HUES64 (cell line): ENCODE measurements around the gene HNRNPAB.
"Not testable (repeated sequence)": the region's sequence is repeated elsewhere in the genome, so short reads cannot be mapped to it uniquely, and the experiment has no call there.

Experiments
- H3K27ac ChIP-seq: 2 replicates; pipeline ENCODE4 v1.7.0; 2013; ENCODE audit warnings: low read depth, low read length, inconsistent platforms
- H3K27me3 ChIP-seq: 2 replicates; pipeline ENCODE4 v1.6.1; 2013; ENCODE audit warnings: mild to moderate bottlenecking, low read length; ENCODE audit not compliant: insufficient read depth
- H3K36me3 ChIP-seq: 2 replicates; pipeline ENCODE4 v1.6.1; 2013; ENCODE audit warnings: mild to moderate bottlenecking, low read length; ENCODE audit not compliant: insufficient read depth
- H3K4me1 ChIP-seq: 2 replicates; pipeline ENCODE4 v1.6.1; 2013; ENCODE audit warnings: mild to moderate bottlenecking, low read length, moderate library complexity; ENCODE audit not compliant: insufficient read depth
- H3K4me3 ChIP-seq: 2 replicates; pipeline ENCODE4 v1.5.1; 2013; ENCODE audit warnings: mild to moderate bottlenecking, low read length, moderate library complexity
- H3K9ac ChIP-seq: 2 replicates; pipeline ENCODE4 v1.6.1; 2013; ENCODE audit warnings: mild to moderate bottlenecking, low read depth, low read length
- H3K9me3 ChIP-seq: 2 replicates; pipeline ENCODE4 v1.6.1; 2013; ENCODE audit warnings: low read depth, low read length; ENCODE audit not compliant: insufficient read depth
- WGBS: fragments of 150-250, 120-280 bp; methylation state at CpG from one replicate; pipeline ENCODE4 v1.1.7; 2013; ENCODE audit warnings: missing lambda C conversion rate; 5-methylcytosine and 5-hydroxymethylcytosine counted together

The HNRNPAB gene

GRCh38 chr5:178196986-178197385 lies 7.3 kb upstream of the HNRNPAB start:
- H3K27me3 ChIP-seq: peaks cover 6% of the 10 kb centered on the region; the same call in 1 of the 2 replicates
- H3K36me3 ChIP-seq: no peaks in the 10 kb centered on the region
- H3K4me3 ChIP-seq: no peak overlapping the region
- WGBS: 82% methylated on average over 8 of the region's 8 CpGs
- H3K4me1 ChIP-seq: peaks cover 3% of the 10 kb centered on the region; the same call in 1 of the 2 replicates
- no peaks in the 10 kb centered on the region for H3K9me3 ChIP-seq
- no peak overlapping the region for H3K9ac ChIP-seq
- H3K27ac ChIP-seq: no peak overlapping the region

DNA sequence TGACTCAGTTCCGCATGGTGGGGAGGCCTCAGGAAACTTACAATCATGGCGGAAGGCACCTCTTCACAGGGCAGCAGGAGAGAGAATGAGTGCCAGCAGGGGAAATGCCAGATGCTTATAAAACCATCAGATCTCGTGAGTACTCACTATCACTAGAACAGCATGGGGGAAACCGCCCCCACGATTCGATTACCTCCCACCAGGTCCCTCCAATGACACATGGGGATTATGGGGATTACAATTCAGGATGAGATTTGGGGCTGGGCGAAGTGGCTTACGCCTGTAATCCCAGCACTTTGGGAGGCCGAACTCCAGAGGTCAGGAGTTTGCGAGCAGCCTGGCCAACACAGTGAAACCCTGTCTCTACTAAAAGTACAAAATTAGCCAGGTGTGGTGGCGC lies 6.2 kb upstream of the HNRNPAB start:
- not testable (repeated sequence) for H3K9me3 ChIP-seq, H3K27me3 ChIP-seq, H3K9ac ChIP-seq, H3K4me1 ChIP-seq, H3K27ac ChIP-seq, H3K4me3 ChIP-seq, H3K36me3 ChIP-seq
- WGBS: 80% methylated on average over 11 of the region's 11 CpGs

- H3K9ac ChIP-seq: no peak overlapping the region
- 93% methylated on average over 11 of the region's 11 CpGs for WGBS
- no peaks in the 10 kb centered on the region for H3K36me3 ChIP-seq
- H3K27ac ChIP-seq: no peak overlapping the region
- H3K27me3 ChIP-seq: peaks cover 8% of the 10 kb centered on the region; the same call in 1 of the 2 replicates
- H3K9me3 ChIP-seq: no peaks in the 10 kb centered on the region
- peaks cover 3% of the 10 kb centered on the region; the same call in 1 of the 2 replicates for H3K4me1 ChIP-seq
- H3K4me3 ChIP-seq: no peak overlapping the region
Measured at GRCh38 chr5:178198706-178199105, 5.6 kb upstream of the HNRNPAB start.

- 86% methylated on average over 12 of the region's 12 CpGs for WGBS
- no peak overlapping the region for H3K4me3 ChIP-seq
- H3K27ac ChIP-seq: no peak overlapping the region
- H3K4me1 ChIP-seq: peaks cover 3% of the 10 kb centered on the region; the same call in 1 of the 2 replicates
- no peak overlapping the region for H3K9ac ChIP-seq
- no peaks in the 10 kb centered on the region for H3K36me3 ChIP-seq
- peaks cover 8% of the 10 kb centered on the region; the same call in 1 of the 2 replicates for H3K27me3 ChIP-seq
- H3K9me3 ChIP-seq: no peaks in the 10 kb centered on the region
Measured at GRCh38 chr5:178199581-178200434, 4.5 kb upstream of the HNRNPAB start.

DNA sequence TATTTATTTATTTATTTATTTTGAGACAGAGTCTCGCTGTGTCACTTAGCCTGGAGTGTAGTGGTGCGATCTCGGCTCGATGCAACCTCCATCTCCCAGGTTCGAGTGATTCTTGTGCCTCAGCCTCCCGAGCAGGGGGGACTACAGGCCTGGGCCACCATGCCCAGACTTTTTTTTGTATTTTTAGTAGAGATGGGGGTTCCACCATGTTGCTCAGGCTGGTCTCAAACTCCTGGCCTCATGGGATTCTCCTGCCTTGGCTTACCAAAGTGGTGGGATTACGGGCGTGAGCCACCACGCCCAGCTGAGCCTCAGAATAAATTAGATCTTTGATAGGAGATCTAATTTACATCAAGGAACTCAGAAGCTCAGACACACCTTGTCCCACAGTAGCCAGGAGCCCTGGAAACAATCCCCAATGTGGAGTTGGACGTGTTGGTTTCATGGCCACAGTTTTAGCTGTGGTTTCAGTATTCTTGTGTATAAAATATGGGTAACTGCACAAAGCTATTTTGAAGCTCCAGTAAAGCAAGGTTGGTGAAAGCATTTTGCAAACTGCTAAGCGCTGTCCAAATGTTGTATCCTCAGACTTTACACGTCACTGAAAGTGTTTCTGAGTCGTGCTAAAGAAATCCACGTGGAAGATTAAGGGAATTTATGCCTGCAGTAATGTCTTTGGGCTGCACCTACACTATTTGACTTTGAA lies 3.0 kb upstream of the HNRNPAB start:
- H3K9ac ChIP-seq: no peak overlapping the region
- H3K9me3 ChIP-seq: no peaks in the 10 kb centered on the region
- H3K36me3 ChIP-seq: peaks cover 11% of the 10 kb centered on the region
- H3K27ac ChIP-seq: no peak overlapping the region
- no peak overlapping the region for H3K4me3 ChIP-seq
- peaks cover 8% of the 10 kb centered on the region for H3K4me1 ChIP-seq
- peaks cover 8% of the 10 kb centered on the region; the same call in 1 of the 2 replicates for H3K27me3 ChIP-seq
- WGBS: 94% methylated on average over 14 of the region's 14 CpGs

DNA sequence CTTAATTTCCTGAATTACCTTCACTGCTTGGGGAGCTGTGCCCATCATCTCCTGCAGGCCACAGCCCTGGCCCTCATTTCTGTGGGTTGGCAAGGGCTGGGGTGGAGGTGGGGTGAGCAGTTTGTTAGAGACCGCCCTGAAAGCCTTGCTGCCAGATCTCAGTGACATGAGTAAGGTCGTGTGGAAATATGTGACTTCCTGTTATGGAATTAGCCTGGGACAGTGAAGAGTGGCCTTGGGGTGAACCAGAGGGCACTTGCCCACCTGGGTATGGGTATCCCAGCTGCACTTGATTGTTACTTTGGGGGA lies 2.5 kb upstream of the HNRNPAB start:
- Histone ChIP-seq H3K27ac (no peak overlapping the region), H3K36me3 (peaks cover 16% of the 10 kb centered on the region), H3K27me3 (peaks cover 8% of the 10 kb centered on the region; the same call in 1 of the 2 replicates), H3K4me3 (no peak overlapping the region), H3K4me1 (peaks cover 10% of the 10 kb centered on the region), H3K9ac (no peak overlapping the region), H3K9me3 (no peaks in the 10 kb centered on the region)
- 74% methylated on average over 2 of the region's 2 CpGs for WGBS

DNA sequence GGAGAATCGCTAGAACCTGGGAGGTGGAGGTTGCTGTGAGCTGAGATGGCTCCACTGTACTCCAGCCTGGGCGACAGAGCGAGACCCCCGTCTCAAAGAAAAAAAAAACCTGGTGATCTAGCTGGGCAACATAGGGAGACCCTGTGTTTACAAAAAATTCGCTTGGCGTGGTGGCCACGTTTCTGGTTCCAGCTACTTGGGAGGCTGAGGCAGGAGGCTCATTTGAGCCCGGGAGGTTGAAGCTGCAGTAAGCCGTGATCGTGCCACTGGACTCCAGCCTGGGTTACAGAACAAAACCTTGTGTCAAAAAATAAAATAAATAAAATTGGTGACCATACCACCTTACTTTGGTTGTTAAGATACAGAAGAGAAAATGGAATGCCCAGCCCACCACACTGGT lies 1.8 kb upstream of the HNRNPAB start:
- Histone ChIP-seq H3K36me3 (peaks cover 23% of the 10 kb centered on the region), H3K4me3 (no peak overlapping the region), H3K27me3 (peaks cover 8% of the 10 kb centered on the region; the same call in 1 of the 2 replicates), H3K27ac (no peak overlapping the region), H3K4me1 (peaks cover 13% of the 10 kb centered on the region), H3K9me3 (no peaks in the 10 kb centered on the region), H3K9ac (no peak overlapping the region)
- WGBS: 97% methylated on average over 10 of the region's 10 CpGs

DNA sequence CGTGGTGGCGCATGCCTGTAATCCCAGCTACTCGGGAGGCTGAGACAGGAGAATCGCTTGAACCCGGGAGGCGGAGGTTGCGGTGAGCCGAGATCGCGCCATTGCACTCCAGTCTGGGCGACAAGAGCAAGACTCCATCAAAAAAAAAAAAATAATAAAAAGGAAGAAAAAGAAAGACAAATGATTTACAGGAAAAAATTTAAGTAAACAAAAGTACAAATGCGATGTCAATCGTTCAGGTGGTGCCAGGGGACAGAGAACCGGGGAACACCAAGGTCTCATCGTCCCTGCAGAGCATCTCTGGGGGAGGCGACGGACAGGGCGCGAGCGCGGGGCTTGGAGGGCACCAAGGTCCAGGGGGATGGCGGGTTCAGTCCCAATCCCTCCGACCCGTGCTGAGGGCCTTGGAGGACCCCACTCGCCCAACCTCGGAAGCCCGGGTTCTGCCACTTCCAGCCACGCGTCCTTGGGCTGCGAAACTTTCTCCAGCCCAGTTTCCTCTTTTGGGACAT lies 607 bp upstream of the HNRNPAB start:
- Histone ChIP-seq H3K4me3 (peak overlapping the region; percentile 97), H3K27ac (peak overlapping the region; percentile 78; the same call in 1 of the 2 replicates), H3K36me3 (peaks cover 35% of the 10 kb centered on the region), H3K4me1 (peaks cover 13% of the 10 kb centered on the region), H3K9ac (peak overlapping the region; percentile 99), H3K9me3 (no peaks in the 10 kb centered on the region), H3K27me3 (peaks cover 8% of the 10 kb centered on the region; the same call in 1 of the 2 replicates)
- WGBS: 12% methylated on average over 21 of the region's 30 CpGs

- peaks cover 49% of the 10 kb centered on the region for H3K36me3 ChIP-seq
Measured at GRCh38 chr5:178204935-178205748, 809 bp downstream of the HNRNPAB start.

DNA sequence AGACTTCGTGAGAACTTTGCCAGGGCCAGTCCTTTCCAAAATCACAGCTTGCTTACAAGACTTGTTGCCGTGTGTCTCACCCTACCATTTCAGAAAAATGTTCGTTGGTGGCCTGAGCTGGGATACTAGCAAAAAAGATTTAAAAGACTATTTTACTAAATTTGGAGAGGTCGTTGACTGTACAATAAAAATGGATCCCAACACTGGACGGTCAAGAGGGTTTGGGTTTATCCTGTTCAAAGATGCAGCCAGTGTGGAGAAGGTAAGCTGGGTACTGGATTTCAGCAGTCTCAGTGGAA lies 1.4 kb downstream of the HNRNPAB start:
- Histone ChIP-seq H3K9me3 (no peaks in the 10 kb centered on the region), H3K27ac (peak overlapping the region; percentile 52), H3K27me3 (0 out of 2 replicates have a peak, but pooled peaks cover 5% of the 10 kb centered on the region), H3K4me1 (peaks cover 13% of the 10 kb centered on the region), H3K36me3 (peaks cover 55% of the 10 kb centered on the region), H3K9ac (peak overlapping the region; percentile 99), H3K4me3 (peak overlapping the region; percentile 97)
- 4% methylated on average over 5 of the region's 5 CpGs for WGBS

More at GRCh38 chr5:178204935-178205748, 809 bp downstream of the HNRNPAB start:
- Histone ChIP-seq H3K9me3 (no peaks in the 10 kb centered on the region), H3K4me1 (peaks cover 13% of the 10 kb centered on the region), H3K27ac (peak overlapping the region; percentile 83), H3K27me3 (0 out of 2 replicates have a peak, but pooled peaks cover 5% of the 10 kb centered on the region), H3K4me3 (peak overlapping the region; percentile 97), H3K9ac (peak overlapping the region; percentile 99)
- WGBS: under 1% methylated on average over 90 of the region's 90 CpGs
